Stimulated activated CD4-positive, alpha-beta T cell treated with anti-CD3 and anti-CD28 coated beads, Interleukin-12 subunit alpha, Interleukin-12 subunit beta, amount 100 ng/mL, for 24 hours (primary cell): Measurements from ENCODE around the gene CAMK1D.

ENCODE experiments used
- DNase-seq, 2 experiments: peaks; one replicate each; pipeline ENCODE4 v3.0.0-alpha.2; 2020; ENCODE audit warnings: low read depth in 2 of 2

Gene CAMK1D

DNA sequence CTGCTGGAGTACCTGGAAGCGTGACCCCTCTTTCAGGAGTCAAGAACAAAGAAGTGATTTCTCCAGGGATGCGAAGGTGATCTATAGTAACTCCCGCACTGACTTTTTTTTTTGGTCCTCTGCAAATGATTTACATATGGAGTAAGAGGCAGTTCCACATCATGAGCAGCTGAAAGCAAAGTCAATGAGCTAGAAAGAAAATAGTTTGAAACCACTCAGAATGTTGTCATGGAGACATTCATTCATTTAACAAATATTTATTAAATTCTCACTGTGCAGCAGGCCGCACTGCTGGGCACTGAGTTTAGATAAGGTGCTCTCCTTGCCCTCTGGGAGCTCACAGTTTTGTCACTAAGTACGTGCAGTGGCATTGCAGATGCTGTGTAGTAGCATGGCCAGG, 206.7 kb downstream of the CAMK1D start:
- no peak for DNase-seq

DNA sequence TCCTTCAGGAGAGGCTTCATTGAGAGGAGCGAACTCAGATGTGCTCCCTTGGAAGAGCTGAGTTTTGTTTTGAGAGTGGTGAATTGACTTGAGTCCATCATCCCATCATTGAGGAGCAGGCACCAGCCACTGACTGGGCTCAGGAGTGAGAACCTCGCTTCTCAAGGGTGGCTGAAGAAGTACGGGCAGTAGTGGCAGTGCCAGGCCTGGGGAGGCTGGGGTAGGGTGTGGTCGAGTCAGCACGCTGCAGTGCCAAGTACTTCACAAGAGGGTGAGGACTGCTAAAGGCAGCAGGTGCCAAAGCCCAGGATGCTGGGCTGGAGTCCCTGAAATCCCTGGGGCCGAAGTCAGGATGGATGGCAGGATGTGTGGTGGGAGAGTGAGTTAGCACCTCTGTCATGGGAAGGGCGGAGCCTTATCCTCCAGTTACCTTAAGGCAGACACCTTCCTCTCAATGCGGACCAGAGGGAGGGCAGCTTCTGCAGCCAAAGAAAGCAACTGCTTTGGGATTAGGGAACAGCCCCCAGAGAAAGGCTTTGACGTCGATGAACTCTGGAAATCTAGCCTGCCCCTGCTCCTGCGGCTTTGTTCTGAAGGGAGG, 210.3 kb downstream of the CAMK1D start:
- no peak for DNase-seq

DNA sequence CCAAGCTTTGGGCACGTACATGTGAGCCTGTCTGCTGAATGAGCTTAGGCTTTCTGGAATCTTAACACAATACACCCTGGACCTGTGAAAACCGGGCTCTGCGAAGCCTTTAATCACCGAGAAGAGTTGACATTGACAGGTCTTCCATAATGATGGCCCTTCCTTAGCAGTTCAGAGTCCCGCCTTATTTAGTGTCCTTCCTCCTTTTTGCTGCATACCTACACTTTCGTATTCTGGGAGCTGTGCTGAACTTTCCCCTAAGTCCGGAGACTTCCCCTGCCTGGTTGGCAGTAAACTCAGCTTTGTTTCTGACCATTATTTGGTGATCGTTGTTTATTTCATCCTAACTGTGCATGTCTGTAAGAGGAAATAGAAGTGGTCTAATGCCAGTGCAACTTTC, 212.0 kb downstream of the CAMK1D start:
- DNase-seq, result no peak

DNA sequence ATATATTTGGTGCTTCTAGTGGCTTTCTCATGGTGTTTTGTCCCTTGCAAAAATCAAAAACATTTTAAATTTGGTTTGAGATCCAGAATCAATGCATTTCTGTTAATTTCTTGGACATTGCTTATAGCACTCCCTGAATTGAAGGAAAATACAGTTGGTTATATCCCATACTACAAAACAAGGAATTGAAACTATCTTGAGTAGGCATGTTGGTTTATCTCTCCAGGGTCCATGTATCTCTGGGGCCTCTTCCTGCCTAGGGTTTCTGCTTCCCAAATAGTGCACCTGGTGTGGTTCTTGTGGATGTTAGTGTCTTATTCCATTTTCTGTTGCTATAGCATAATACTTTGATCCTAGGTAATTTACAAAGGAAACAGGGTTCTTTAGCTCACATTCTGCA, 212.4 kb downstream of the CAMK1D start:
- DNase-seq, result no peak

DNA sequence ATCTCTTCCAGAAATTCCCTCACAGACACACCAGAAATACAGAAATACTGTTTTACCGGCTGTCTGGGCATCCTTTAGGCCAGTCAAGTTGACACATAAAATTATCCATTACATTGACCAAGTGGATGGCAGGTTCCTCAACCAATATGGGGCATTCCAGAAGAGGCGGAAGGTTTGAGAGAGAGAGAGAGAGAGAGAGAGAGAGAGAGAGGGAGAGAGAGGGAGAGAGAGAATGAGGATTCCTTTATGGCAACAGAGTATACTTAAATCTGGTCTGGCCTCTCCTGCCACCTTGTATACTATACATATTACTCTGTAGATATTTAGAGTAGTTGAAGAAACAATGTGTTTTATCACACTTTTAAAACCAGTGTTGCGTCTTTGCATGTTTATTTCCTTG, 214.1 kb downstream of the CAMK1D start:
- DNase-seq, result no peak

DNA sequence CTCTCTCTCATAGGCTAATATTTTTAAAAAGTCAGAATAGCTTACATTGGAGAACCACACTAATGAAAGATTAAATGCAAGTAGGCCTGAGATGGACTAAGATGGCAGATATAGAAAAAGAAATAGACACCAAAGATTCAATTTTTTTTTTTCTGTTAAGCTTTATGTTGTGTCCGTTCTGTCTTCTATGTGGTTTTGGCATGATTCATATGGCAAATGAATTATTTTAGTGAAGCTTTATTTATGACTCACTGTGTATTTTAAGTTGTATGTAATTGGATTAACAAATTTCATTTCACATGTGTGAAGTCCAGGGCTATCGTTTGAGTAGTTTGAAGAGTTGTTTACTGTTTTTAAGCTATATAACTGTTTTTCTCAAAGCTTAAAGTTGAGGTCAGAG, 214.8 kb downstream of the CAMK1D start:
- no peak for DNase-seq

DNA sequence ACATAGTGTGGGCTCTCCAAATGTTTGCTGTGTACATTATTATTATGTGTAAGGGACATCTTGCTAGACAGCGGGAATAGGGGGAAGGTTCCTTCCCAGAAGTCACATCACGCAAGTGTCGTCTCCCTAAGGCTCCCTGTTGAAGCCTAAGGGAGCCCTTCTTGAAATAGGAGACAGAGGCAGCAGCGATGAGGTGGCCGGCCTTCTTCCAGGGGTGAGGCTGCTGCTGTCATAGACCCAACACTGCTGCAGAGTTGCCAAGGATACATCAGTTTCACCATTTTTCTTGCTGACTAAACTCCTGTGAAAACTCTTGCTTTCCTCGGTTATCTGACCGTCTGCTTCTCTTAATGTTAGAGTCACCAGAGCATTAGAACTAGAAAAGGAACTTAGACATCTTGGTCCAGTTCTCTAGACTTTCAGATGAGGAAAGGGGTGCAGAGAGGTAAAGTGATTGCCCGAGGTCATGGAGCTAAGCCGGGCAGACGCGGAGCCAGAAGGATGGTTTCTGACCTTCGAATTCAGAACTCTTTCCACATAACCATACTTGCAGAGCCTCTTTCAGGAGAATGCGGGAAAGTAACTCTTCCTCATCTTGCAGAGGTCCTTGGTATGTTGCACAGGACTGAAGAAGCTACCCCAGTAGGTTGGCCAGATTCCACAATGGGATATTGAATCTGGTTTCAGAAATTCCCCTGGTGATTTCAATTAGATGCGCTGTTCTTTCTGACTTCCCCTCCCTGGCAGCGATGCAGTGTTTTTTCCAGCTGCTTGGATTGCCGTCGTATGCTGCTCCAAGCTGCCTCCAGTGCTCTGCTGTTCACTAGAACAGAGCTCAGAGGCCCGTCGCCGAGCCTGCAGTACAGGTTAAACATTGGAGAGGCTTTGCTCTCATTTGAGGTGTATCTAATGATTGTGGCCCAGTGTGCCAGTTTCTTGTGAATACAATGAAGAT, 217.1 kb downstream of the CAMK1D start:
- DNase-seq, result no peak

DNA sequence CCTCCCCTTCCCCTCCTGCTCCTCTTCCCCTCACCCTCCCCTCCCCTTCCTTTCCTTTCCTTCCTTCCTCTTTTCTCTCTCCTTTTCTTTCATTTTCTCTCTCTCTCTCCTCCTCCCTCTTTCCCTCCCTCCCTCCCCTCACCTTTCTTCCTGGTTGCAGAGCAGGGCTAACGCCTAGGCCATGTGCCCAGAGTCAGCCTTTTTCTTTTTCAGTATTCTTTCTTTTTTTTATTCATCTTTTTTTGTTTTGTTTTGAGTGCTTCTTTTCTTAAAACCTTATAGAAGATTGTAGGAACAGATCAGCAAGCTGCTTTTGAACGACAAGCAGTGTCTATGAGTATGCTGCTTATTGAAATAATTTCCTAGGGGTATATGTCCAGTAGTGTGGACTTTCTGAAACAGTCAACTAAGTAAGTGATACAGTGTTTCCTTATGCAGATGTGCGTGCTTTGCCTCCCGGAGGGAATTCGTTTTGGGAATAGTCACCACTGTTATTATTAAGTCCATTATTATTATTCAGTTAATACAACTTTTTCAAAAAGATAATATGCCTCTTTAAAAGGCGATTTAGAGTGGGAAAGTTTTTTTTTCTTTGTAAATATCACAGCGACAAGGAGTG, 219.2 kb downstream of the CAMK1D start:
- no peak for DNase-seq

DNA sequence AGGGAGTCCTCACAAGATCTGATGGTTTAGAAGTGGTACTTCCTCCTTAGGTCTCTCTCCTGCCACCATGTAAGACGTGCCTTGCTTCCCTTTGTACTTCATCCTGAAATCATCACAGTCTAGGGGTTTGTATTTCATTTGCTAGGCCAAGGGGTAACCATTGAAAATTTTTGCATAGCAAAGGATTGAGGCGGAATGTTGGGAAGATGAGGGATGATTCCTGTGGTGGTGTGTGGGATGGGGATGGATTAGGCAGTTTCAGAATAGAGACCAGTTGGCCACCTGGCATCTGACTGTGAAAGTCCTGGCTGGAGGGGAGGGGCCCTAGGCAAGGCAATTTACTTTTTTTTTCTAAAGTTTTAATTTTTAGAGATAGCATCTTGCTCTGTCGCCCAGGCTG, 222.9 kb downstream of the CAMK1D start:
- no peak for DNase-seq

DNA sequence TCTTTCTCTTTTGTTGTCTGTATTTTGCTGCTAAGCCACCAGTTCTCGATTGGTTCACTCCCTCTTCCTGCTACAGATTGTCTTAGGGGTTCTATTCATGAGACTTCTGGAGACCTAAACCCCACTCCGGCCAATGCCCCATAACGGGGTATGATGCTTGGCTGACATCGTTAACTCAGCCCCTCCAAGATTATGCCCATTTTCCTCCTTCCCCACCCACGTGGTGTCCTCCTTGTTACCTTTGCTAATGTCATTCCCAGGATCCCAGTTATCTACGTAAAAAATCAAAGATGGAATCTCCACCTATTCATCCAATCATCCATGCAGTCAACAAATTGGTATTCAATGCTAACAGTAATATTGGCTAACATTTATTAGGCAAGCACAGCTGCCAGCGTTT, 228.3 kb downstream of the CAMK1D start:
- DNase-seq, result no peak

DNA sequence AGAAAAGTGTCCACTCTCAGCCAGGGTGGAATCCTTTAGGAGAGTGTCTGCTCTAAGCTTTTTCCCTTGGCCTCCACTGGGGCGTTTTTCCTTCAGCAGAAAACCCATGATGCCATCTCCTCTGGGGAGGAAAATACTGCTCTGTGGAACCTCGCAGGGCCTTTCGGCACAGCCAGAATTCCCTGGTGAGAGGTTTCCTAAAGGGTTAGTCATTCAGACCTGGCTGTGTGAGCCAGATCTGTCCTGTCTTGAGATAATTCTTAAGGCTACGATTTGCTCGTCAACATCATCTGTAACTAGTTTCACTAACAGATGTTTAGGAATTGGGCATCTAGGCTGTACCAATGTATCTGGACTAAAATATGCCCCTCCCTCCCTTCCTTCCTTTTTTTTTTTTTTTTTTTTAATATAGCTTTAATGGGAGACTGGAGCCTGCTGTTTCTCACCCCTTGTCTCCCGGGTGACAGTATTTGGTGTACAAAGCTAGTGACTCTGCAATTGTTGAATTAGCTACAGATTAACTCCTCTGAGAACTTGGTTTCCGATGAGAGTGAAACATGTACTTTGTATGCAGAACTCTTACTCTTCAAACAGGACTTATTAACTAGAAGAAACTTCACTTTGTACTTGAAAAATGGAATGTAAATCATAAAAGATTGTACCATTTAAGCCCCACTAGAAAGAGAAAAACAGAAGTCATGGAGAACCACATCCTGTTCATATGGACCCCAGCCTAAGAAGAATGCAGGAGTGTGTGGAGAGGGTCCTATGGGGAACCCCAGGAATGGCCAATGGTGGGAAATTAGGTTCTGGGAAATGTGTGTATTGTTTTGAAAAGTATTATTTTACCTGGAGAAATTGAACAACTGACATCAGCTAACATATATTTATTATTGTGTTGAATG, 230.9 kb downstream of the CAMK1D start:
- DNase-seq, result no peak

DNA sequence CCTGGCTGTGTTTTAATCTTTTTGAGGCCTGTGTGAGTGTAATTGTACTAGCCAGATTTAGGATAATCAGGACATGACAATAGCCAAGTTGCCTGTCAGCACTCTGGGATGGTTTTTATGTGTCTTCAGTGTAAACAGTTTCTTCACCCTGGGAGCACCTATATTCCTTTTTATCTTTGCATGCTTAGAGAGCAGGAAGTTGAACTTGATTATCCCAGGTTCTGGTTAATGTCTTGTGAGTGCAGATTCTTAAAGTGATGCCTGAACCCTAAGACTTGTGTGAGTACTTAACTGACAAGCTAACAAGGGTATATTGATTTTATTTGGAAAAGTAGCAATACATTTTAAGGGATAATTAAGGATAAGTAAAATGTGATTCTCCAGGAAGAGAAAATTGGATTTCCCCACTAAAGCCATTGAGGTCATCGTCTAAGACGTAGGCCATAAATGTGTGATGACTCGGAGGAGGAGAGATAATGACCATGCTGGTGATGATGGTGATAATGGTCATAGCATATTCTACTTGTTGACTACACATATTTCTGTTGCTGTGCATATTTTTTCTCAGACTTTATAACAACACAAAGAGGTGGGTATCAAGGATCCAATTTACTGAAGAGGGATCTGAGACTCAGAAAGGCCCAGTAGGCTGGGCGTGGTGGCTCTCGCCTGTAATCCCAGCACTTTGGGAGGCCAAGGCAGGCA, 234.7 kb downstream of the CAMK1D start:
- DNase-seq, result no peak

DNA sequence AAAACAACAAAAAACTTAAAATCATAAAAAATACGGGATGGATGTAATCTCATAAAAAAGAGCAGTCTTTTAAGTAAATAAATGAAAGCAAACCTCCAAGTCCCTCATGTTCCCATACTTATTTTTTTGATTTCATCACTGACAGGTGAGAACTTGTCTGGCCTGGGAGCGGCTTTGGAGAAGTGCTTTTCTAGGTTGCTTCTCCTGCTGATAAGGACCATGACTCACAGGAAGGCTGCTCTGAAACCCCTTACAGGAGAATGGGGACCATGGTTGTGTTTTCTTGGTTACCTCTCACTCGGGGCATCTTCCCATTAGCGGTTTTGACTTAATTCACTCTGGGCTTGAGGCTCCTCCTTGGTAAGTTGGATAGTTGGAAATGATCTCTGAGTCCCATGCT, 237.4 kb downstream of the CAMK1D start:
- no peak for DNase-seq

DNA sequence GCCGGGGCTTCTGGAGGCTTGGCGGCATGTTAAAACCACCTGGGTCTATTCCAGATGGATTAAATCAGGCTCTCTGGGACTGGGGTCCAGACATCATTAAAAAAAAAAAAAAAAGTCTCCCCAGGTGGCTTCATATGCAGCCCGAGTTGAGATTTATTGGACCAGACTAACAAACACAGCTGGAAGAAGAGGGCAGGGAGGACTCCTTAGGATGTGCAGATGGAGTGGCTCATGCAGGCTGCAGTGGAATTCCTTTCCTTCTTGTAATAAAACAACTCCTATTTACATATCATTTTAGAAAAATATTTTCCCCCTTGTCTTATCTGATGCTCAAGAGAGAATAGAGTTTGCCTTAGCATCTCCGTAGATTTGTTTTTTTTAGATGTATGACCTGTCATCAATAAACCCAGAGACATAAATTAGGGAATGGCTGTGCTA, 238.1 kb downstream of the CAMK1D start:
- no peak for DNase-seq

DNA sequence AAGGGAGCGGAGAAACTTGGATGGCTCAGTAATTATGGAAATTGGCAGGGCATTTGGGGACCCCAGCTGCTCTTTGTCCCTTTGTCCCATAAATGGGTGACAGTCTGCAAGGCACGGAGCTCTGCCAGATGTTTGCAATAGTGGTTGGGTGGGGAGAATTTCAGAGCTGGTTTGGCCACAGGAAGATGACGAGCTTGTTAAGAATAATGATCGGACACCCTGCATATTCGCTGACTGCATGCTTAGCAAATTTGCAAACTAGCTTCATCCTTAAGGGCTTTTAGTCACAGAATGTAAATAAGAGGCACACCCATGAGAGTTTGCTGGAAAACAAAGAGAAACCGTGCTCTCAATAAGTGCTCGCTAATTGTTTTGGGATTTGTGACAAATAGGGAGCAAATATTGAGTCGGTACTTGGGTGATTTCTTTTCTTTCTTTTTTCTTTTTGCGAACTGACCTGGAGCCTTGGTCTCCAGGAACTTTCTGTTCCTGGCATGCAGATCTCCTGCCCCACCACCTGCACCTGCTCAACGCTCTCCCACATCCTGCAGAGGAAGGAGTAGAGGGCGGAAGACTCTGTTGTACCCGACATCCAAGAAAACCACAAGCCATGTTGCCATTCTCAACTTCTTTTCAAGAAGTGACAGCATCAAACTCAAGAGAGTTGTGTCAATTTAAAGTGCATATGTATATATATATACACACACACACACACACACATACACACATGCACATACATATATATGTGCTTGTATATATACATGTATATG, 238.9 kb downstream of the CAMK1D start:
- DNase-seq, result no peak

DNA sequence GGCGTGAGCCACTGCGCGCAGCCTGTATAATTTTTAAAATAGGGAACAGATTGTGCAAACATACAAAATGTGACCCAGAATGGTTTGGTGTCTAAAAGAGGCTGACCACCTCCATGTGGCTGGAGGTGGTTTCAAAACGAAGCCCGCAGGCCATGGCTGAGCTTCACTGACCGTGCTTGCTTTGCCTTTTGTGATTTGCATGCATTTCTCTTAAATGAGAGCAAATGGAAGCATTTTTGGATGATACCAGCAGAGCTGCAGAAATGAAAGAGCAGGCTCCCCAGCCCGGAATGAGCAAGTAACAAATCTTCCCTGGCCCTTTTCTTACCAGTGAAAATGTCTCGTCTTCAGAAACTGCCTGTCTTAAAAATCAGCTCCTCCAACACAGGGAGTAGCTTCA, 239.9 kb downstream of the CAMK1D start:
- no peak for DNase-seq

DNA sequence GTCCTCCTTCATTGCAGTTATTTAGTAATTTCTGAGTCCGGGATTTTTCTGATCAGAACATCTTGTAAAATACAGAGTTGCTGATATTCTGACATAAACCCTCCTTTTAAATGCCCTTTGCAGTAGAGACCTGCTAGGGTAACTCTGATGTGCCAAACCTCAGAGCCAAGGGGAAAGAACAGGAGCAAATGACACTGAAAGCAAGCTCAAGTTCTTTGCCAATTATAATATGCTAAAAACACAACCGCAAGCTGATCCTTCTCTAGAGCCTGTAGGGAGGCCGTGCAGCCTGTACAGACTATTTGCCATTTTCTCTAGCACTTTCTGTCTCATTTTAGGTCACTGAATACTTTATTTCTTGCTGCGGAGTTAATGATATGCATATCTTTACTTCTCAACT, 240.4 kb downstream of the CAMK1D start:
- no peak for DNase-seq

DNA sequence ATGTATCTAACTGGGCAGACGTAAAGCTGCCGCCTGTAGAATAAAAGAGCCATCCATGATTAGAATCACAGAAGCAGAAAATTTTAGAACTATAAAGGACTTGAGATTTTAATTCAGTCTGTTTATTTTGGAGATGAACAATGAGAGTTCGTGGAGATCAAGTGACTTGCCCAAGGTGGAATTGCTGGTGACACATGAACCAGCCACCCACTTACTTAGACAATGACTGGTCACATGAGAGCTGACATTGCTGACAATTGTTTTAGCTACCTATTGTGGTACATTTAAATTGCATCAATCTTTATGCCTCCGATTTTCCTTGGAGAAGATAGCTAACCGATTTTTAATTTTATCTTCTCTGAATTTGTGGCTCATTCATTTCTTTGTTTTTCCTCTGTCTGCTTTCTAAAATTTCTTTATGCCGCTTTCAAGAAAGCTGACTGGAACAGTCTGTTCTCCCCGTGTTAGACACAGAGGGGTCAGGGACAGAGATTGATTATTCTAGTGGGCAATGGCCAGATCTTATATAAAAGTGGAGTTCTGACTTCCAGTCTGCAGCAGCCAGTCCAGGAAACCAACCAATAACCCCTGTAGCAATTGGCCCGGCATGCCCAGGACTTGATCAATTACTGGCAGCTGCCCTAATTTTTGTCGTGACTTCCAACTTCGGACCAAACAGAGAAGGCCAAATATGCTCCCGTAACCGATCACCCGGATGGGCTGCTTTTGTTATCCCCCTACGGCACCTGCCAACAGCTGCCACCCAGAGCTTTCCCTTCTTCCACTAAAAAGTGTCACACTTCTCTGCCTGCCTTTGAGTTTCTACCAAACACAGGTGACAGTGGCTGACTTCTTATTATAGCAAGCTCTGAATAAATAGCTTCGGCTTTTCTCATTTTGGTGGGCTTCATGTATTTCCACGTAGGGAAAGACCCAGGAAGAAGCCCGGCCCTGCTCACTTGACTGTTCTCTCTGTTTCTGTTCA, 241.6 kb downstream of the CAMK1D start:
- DNase-seq, result no peak

DNA sequence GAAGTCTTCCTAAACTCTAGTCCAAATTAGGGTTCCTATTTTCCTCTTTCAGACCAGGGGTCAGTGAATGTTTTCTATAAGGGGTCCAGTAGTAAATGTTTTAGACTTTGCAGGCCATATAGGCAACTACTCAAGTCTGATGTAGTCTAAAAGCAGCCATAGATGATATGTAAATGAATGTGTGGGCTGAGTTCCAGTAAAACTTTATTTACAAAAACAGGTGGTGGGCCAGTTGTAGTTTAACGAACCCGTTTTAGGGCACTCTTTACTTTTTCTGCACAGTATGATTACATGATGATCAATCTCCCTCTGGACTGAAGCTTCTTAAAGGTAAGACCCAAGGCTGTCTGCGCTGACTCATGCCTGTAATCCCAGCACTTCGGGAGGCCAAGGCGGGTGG, 243.6 kb downstream of the CAMK1D start:
- DNase-seq, result no peak
